ENCODE results near the gene DTX4.

The DTX4 gene

DNA sequence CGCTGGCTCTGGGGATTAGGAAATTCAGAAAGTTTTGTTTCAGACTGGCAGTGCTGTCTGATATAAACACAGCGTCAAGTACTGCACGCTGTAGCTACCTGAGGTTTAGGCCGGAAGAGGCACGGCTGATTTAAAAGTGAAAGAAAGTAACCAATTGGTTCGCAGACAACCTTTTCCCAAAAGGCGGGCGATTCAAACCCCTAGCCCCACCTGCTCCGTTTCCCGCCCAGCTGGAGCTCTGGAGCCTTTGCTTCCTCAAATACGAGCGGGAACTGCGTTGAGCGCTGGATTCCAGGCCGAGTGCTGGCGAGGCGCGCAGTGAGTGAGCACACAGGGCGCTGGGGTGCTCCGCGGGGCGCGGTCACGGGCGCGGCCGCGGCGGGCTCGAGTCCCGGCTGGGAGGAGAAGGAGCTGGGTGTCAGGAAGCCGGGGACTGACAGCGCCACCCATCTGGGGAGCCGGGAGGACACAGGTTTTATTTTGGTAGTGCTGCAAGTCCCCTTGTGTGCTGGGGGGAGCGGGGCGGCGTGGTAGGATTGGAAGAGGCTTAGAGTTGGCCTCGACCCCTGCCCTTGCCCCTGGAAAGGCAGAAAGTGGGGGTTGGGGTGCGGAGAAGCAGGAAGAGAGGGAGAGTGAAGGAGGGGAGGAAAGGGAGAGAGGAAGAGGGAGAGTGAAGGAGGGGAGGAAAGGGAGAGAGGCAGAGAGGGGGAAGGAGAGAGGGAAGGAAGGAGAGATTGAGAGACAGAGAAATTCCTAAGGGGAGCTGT is 27.2 kb upstream of the DTX4 start:
- Histone ChIP-seq H3K9me3 (ENCODE audit: control insufficient read depth, low read length) (no peaks in the 10 kb centered on the region), H3K27me3 (ENCODE audit: control insufficient read depth, insufficient read depth, low read length, poor library complexity, severe bottlenecking) (peaks cover 19% of the 10 kb centered on the region), H3K36me3 (ENCODE audit: control insufficient read depth, insufficient read depth, low read length) (no peaks in the 10 kb centered on the region), H3K27ac (ENCODE audit: insufficient read depth, low read depth, low read length, poor library complexity, severe bottlenecking) (no peak overlapping the region), H3K4me3 (ENCODE audit: insufficient read depth, low read depth, low read length) (peak overlapping the region; percentile 26), H3K4me1 (ENCODE audit: control insufficient read depth, insufficient read depth, low read length) (peaks cover 5% of the 10 kb centered on the region)
- 6 to 7% methylated on average over 39 of the region's 39 CpGs for WGBS, 2 experiments

DNA sequence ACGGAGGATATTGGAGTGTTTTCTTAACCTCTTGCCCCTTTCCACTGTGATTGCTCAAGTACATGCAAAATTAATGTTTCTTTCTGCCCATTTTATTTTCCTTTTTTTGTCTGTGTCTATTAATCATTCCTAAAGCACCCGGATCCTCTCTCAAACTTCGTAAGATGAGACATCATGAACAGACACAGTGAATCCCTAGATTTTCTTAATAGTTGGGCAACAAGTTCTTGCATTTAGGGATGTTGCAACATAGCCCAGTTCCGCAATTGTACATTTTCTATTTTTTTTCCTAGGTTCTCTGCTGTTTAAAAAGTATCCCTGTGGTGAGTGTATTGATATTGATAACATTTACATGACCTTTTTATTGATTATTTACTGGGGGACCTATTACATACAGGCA is 26.4 kb upstream of the DTX4 start:
- H3K27me3 ChIP-seq (ENCODE audit: control insufficient read depth, insufficient read depth, low read length, poor library complexity, severe bottlenecking), result peaks cover 19% of the 10 kb centered on the region
- H3K36me3 ChIP-seq (ENCODE audit: control insufficient read depth, insufficient read depth, low read length), result no peaks in the 10 kb centered on the region
- no peak overlapping the region for H3K4me3 ChIP-seq (ENCODE audit: insufficient read depth, low read depth, low read length)
- no peak overlapping the region for H3K27ac ChIP-seq (ENCODE audit: insufficient read depth, low read depth, low read length, poor library complexity, severe bottlenecking)
- WGBS, 2 experiments, result 92 to 93% methylated on average over 2 to 4 of the region's 4 CpGs
- H3K9me3 ChIP-seq (ENCODE audit: control insufficient read depth, low read length), result no peaks in the 10 kb centered on the region
- peaks cover 5% of the 10 kb centered on the region for H3K4me1 ChIP-seq (ENCODE audit: control insufficient read depth, insufficient read depth, low read length)

DNA sequence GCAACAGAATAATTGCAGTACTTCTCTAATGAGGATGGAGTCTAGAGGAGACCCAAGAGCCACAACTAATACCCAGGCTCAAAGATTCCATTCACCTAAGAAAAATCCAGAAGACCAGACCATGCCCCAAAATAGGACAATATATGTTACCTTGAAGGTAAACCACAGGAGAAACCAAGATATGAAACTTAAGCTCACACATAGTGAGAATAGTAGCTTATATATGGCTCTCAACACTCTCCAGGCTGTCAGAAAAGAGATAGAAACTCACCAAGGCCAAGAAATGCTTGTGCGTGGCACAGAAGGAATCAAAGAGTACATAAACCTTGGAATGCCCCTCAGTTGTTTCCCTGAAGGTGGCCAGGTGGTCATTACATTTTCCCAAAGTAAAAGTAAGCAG is 20.2 kb upstream of the DTX4 start:
- 89 to 98% methylated on average over 1 of the region's 1 CpG for WGBS, 2 experiments
- Histone ChIP-seq H3K4me3 (ENCODE audit: insufficient read depth, low read depth, low read length) (no peak overlapping the region), H3K27ac (ENCODE audit: insufficient read depth, low read depth, low read length, poor library complexity, severe bottlenecking) (no peak overlapping the region), H3K36me3 (ENCODE audit: control insufficient read depth, insufficient read depth, low read length) (no peaks in the 10 kb centered on the region), H3K4me1 (ENCODE audit: control insufficient read depth, insufficient read depth, low read length) (no peaks in the 10 kb centered on the region), H3K27me3 (ENCODE audit: control insufficient read depth, insufficient read depth, low read length, poor library complexity, severe bottlenecking) (no peaks in the 10 kb centered on the region), H3K9me3 (ENCODE audit: control insufficient read depth, low read length) (no peaks in the 10 kb centered on the region)

DNA sequence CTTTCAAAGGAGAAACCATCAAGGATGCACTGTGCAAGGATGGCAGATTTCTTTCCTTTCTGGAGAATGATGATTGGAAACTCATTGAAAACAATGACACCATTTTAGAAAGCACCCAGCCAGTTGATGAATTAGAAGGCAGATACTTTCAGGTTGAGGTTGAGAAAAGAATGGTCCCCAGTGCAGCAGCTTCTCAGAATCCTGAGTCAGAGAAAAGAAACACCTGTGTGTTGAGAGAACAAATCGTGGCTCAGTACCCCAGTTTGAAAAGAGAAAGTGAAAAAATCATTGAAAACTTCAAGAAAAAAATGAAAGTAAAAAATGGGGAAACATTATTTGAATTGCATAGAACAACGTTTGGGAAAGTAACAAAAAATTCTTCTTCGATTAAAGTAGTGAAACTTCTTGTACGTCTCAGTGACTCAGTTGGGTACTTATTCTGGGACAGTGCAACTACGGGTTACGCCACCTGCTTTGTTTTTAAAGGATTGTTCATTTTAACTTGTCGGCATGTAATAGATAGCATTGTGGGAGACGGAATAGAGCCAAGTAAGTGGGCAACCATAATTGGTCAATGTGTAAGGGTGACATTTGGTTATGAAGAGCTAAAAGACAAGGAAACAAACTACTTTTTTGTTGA is 19.5 kb upstream of the DTX4 start:
- no peak overlapping the region for H3K4me3 ChIP-seq (ENCODE audit: insufficient read depth, low read depth, low read length)
- WGBS, 2 experiments, result 96% methylated on average over 8 of the region's 8 CpGs

DNA sequence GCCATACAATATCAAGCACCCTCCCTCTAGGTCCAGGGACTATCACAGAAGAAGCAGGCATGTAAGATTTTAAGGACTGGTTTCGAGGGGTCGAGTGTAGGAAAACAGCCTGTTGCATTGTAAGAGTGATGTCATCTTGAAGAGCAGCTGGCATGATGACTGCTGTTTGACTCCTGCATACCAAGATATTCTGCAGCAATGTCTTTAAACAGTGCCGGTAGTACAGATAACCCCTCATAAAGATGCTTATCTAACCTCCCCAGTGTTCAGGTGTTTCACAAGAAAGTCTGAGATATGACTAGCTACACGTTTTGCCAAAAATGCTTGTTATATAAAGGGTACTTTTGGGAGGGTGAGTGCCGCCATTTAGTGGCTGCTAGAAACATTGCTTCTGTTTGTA is 17.3 kb upstream of the DTX4 start:
- no peak overlapping the region for H3K27ac ChIP-seq (ENCODE audit: insufficient read depth, low read depth, low read length, poor library complexity, severe bottlenecking)
- H3K36me3 ChIP-seq (ENCODE audit: control insufficient read depth, insufficient read depth, low read length), result no peaks in the 10 kb centered on the region
- H3K9me3 ChIP-seq (ENCODE audit: control insufficient read depth, low read length), result no peaks in the 10 kb centered on the region
- H3K4me1 ChIP-seq (ENCODE audit: control insufficient read depth, insufficient read depth, low read length), result no peaks in the 10 kb centered on the region
- no peaks in the 10 kb centered on the region for H3K27me3 ChIP-seq (ENCODE audit: control insufficient read depth, insufficient read depth, low read length, poor library complexity, severe bottlenecking)
- WGBS, 2 experiments, result 89 to 94% methylated on average over 5 of the region's 5 CpGs
- H3K4me3 ChIP-seq (ENCODE audit: insufficient read depth, low read depth, low read length), result no peak overlapping the region

More for the DNA sequence above, 19.5 kb upstream of the DTX4 start:
- Histone ChIP-seq H3K36me3 (ENCODE audit: control insufficient read depth, insufficient read depth, low read length) (no peaks in the 10 kb centered on the region), H3K27me3 (ENCODE audit: control insufficient read depth, insufficient read depth, low read length, poor library complexity, severe bottlenecking) (no peaks in the 10 kb centered on the region), H3K9me3 (ENCODE audit: control insufficient read depth, low read length) (no peaks in the 10 kb centered on the region), H3K27ac (ENCODE audit: insufficient read depth, low read depth, low read length, poor library complexity, severe bottlenecking) (no peak overlapping the region), H3K4me1 (ENCODE audit: control insufficient read depth, insufficient read depth, low read length) (no peaks in the 10 kb centered on the region)

DNA sequence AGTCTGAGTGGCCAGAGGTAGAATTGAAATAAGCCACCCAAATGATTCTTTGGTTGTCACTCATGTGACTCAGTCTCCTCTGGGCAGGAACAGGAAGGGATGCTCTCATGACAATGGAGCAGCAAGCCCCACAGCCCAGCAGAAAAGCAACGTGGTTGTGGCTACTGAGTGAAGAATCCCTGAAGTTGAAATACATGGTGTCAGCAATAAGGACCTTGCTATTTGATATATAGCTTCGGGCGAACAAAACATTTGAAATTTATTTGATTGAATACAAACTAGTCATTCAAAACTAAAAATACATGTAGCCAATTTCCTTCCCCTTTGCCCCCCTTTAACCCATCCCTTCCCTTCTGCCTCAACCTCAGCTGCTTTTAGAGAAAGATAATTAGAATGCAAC is 14.5 kb upstream of the DTX4 start:
- H3K9me3 ChIP-seq (ENCODE audit: control insufficient read depth, low read length), result no peaks in the 10 kb centered on the region
- no peaks in the 10 kb centered on the region for H3K27me3 ChIP-seq (ENCODE audit: control insufficient read depth, insufficient read depth, low read length, poor library complexity, severe bottlenecking)
- no peak overlapping the region for H3K4me3 ChIP-seq (ENCODE audit: insufficient read depth, low read depth, low read length)
- 71 to 78% methylated on average over 3 of the region's 3 CpGs for WGBS, 2 experiments
- H3K27ac ChIP-seq (ENCODE audit: insufficient read depth, low read depth, low read length, poor library complexity, severe bottlenecking), result no peak overlapping the region
- no peaks in the 10 kb centered on the region for H3K36me3 ChIP-seq (ENCODE audit: control insufficient read depth, insufficient read depth, low read length)
- H3K4me1 ChIP-seq (ENCODE audit: control insufficient read depth, insufficient read depth, low read length), result no peaks in the 10 kb centered on the region

DNA sequence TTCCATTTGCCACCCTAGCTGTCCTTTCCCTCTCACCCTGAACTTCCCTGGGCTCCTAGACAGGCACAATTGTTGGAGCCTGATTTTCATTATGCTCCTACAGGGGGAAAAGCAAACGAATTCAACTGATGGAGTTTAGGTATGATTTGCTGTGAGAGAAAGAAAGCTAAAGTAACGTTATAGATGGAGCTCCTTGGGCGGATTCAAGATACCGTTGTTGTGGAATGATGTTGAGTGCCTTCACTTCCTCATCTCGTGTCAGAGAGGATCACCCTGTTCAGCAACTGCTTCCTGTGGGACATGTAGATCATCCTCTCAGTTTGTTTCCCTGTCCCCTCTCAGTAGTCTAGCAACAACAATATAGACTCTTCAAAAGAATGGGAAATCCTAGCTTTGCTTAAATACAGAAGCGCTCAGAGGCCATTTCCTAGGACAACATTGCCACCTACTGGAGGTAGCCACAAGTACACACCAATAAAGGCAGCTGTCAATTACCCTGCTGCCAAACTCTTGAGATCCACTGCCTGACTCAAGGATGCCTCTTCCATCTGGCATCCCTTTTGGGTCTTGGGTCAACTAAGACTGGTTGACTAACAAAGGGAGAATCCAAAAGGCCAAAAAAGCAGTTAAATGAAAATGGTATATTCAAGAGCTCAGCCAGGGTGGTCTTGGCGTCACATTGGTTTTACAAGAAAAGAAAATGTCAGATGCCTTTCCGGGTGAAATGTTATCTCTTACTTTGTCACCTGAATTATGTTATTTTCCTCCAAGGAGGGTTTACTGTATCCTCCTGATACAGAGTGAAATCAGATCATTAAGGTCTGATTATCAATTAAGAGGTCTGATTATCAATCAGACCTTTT is 13.5 kb upstream of the DTX4 start:
- Histone ChIP-seq H3K27ac (ENCODE audit: insufficient read depth, low read depth, low read length, poor library complexity, severe bottlenecking) (no peak overlapping the region), H3K27me3 (ENCODE audit: control insufficient read depth, insufficient read depth, low read length, poor library complexity, severe bottlenecking) (no peaks in the 10 kb centered on the region), H3K36me3 (ENCODE audit: control insufficient read depth, insufficient read depth, low read length) (no peaks in the 10 kb centered on the region), H3K9me3 (ENCODE audit: control insufficient read depth, low read length) (no peaks in the 10 kb centered on the region), H3K4me3 (ENCODE audit: insufficient read depth, low read depth, low read length) (no peak overlapping the region), H3K4me1 (ENCODE audit: control insufficient read depth, insufficient read depth, low read length) (no peaks in the 10 kb centered on the region)
- WGBS, 2 experiments, result 58 to 60% methylated on average over 8 of the region's 8 CpGs

DNA sequence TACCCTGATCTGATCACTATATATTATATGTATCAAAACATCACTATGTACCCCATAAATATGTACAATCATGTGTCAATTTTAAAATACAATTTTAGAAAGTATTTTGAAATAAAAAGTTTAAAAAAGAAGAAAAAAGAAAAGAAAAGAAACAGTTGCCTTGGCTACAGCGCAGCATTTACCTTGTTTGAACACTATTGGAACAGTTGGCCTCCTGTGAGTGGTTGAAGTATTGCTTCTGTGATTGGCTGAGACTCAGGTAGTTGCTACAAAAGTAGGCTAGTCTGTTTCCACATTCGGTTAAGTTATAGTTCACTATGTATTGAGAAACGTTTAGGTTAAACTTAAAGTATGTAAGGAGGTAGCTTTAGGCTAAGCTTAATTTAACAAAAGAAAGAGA is 7.9 kb upstream of the DTX4 start:
- Histone ChIP-seq H3K27ac (ENCODE audit: insufficient read depth, low read depth, low read length, poor library complexity, severe bottlenecking) (no peak overlapping the region), H3K9me3 (ENCODE audit: control insufficient read depth, low read length) (no peaks in the 10 kb centered on the region), H3K27me3 (ENCODE audit: control insufficient read depth, insufficient read depth, low read length, poor library complexity, severe bottlenecking) (no peaks in the 10 kb centered on the region), H3K4me3 (ENCODE audit: insufficient read depth, low read depth, low read length) (no peak overlapping the region), H3K4me1 (ENCODE audit: control insufficient read depth, insufficient read depth, low read length) (no peaks in the 10 kb centered on the region), H3K36me3 (ENCODE audit: control insufficient read depth, insufficient read depth, low read length) (no peaks in the 10 kb centered on the region)
- 92 to 99% methylated on average over 2 to 3 of the region's 3 CpGs for WGBS, 2 experiments

DNA sequence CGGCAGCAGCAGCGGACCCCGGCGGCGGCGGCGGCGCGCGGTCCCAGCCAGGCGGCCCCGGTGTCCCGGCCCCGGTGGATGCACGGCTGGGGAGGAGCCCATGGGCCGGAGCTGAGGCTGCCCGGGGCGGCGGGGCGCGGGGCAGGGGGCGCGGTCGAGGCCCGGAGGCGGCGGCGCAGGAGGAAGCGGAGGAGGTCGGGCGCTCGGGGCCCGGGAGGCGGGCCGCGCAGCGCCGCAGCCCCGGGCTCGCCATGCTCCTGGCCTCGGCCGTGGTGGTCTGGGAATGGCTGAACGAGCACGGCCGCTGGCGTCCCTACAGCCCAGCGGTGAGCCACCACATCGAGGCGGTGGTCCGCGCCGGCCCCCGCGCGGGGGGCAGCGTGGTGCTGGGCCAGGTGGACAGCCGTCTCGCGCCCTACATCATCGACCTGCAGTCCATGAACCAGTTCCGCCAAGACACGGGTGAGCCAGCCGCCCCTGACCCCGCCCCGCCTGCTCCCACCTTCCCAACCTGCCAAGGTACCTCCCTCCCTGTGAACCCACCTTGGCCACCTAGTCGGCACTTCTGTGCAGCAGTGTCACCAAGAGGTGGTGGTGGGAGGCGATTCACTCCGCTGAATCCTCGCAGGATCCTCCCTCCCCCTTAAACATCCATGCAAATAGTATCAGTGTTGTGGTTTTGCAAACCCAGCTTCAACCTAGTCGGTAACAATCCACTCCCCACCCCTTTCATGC is 580 bp downstream of the DTX4 start:
- Histone ChIP-seq H3K4me1 (ENCODE audit: control insufficient read depth, insufficient read depth, low read length) (peaks cover 24% of the 10 kb centered on the region), H3K27ac (ENCODE audit: insufficient read depth, low read depth, low read length, poor library complexity, severe bottlenecking) (peak overlapping the region; percentile 94), H3K27me3 (ENCODE audit: control insufficient read depth, insufficient read depth, low read length, poor library complexity, severe bottlenecking) (no peaks in the 10 kb centered on the region), H3K9me3 (ENCODE audit: control insufficient read depth, low read length) (no peaks in the 10 kb centered on the region), H3K36me3 (ENCODE audit: control insufficient read depth, insufficient read depth, low read length) (peaks cover 15% of the 10 kb centered on the region), H3K4me3 (ENCODE audit: insufficient read depth, low read depth, low read length) (peak overlapping the region; percentile 69)
- 0% methylated on average over 70 of the region's 70 CpGs for WGBS, 2 experiments
